SK-N-SH (cell line): ENCODE results near the gene KLHL17.

Source experiments
- ELF1 ChIP-seq: IDR thresholded peaks from 2 replicates; pipeline ENCODE4 v1.4.0; 2012
- EP300 ChIP-seq, 2 experiments: IDR thresholded peaks; 2 replicates each; pipeline versions ENCODE4 v1.4.0 to v1.6.1; 2012; ENCODE audit warnings: borderline replicate concordance in 1 of 2, low read depth in 1 of 2, low read length in 1 of 2
- EZH2phosphoT487 ChIP-seq: fragments of 200-600 bp; sonication (generic); IDR thresholded peaks from 2 replicates; pipeline ENCODE4 v1.6.1; 2017; ENCODE audit warnings: low read depth, mixed run types, mild to moderate bottlenecking, antibody characterized with exemption, moderate library complexity, borderline replicate concordance
- GABPA ChIP-seq: IDR thresholded peaks from 2 replicates; pipeline ENCODE4 v1.4.0; 2012; ENCODE audit warnings: low read depth, mild to moderate bottlenecking
- MAX ChIP-seq: IDR thresholded peaks from 2 replicates; pipeline ENCODE4 v1.4.0; 2012; ENCODE audit warnings: low read depth
- SIN3A ChIP-seq: IDR thresholded peaks from 2 replicates; pipeline ENCODE4 v1.6.1; 2012; ENCODE audit warnings: low read depth, mild to moderate bottlenecking, low read length, moderate library complexity, borderline replicate concordance
- TEAD4 ChIP-seq: IDR thresholded peaks from 2 replicates; pipeline ENCODE4 v1.4.0; 2012; ENCODE audit warnings: mild to moderate bottlenecking, borderline replicate concordance; ENCODE audit not compliant: insufficient read depth
- YY1 ChIP-seq: IDR thresholded peaks from 2 replicates; pipeline ENCODE4 v1.4.0; 2012; ENCODE audit warnings: low read depth, mild to moderate bottlenecking
- TF ChIP-seq, protein P1 (sequence below): fragments of 200-600 bp; sonication (generic); IDR thresholded peaks from 2 replicates; pipeline ENCODE4 v1.6.1; 2017; ENCODE audit warnings: antibody characterized with exemption, mild to moderate bottlenecking, moderate library complexity

DNA sequence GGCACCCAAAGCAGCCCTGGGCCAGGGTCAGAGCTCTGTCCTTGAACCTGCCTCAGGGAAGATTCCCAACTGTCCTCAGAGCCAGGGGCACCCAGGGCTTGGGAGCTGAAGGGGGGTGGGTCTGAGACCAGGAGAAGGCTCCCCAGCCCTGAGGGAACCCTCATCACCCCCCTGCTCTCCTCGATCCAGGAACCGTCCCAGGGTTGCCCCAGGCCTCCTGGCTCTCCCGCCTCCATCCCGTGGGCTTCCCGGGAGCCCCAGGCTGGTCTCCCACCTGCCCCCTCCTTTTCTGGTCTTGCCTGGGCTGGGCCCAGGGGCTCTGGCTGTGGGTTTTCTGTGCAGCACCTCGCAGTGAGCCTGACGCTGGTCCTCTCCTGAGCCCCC, 43.3 kb upstream of the KLHL17 start:
- TF ChIP-seq EP300 (IDR thresholded peaks at IDR 0.05; ENCODE audit: borderline replicate concordance in 1 of 2, low read depth in 1 of 2, low read length in 1 of 2) (no peak), TEAD4 (no peak), SIN3A (no peak), EZH2phosphoT487 (no peak), YY1 (no peak), MAX (no peak), GABPA (no peak), ELF1 (no peak)
- TF ChIP-seq, protein P1, sequence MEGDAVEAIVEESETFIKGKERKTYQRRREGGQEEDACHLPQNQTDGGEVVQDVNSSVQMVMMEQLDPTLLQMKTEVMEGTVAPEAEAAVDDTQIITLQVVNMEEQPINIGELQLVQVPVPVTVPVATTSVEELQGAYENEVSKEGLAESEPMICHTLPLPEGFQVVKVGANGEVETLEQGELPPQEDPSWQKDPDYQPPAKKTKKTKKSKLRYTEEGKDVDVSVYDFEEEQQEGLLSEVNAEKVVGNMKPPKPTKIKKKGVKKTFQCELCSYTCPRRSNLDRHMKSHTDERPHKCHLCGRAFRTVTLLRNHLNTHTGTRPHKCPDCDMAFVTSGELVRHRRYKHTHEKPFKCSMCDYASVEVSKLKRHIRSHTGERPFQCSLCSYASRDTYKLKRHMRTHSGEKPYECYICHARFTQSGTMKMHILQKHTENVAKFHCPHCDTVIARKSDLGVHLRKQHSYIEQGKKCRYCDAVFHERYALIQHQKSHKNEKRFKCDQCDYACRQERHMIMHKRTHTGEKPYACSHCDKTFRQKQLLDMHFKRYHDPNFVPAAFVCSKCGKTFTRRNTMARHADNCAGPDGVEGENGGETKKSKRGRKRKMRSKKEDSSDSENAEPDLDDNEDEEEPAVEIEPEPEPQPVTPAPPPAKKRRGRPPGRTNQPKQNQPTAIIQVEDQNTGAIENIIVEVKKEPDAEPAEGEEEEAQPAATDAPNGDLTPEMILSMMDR: no peak
